H1 (cell line): ENCODE data around the gene EHD2. TPM values are rescaled to one million over a fixed set of nuclear protein-coding genes. Genes with fewer than 3 reads are reported as not detected.
A peak's percentile ranks its signal among the peaks of the same experiment; 100 is the strongest.

ENCODE experiments used
- ASH2L ChIP-seq: fragments of 200-600, 300-600 bp; sonication (generic); IDR thresholded peaks from one replicate; pipeline ENCODE4 v1.7.1; 2017; ENCODE audit warnings: low read length
- CHD2 ChIP-seq: IDR thresholded peaks from 2 replicates; pipeline ENCODE4 v1.6.1; 2012; ENCODE audit warnings: low read length, improper control_type of control experiment
- KDM4A ChIP-seq: IDR thresholded peaks from one replicate; pipeline ENCODE4 v1.7.1; 2012; ENCODE audit warnings: low read depth, mild to moderate bottlenecking, moderate library complexity, low read length, inconsistent platforms; ENCODE audit not compliant: severe bottlenecking
- NANOG ChIP-seq: IDR thresholded peaks from 2 replicates; pipeline ENCODE4 v1.6.1; 2011; ENCODE audit warnings: low read length, low read depth, mild to moderate bottlenecking, inconsistent platforms; ENCODE audit not compliant: insufficient read depth, poor library complexity, severe bottlenecking
- NRF1 ChIP-seq: IDR thresholded peaks from 2 replicates; pipeline ENCODE4 v1.6.1; 2011; ENCODE audit warnings: mild to moderate bottlenecking, low read depth, low read length, improper control_type of control experiment
- PHF8 ChIP-seq: fragments of 200-600 bp; sonication (generic); conservative IDR thresholded peaks from 2 replicates; pipeline ENCODE4 v1.7.1; 2012; ENCODE audit warnings: low read depth, mild to moderate bottlenecking, inconsistent platforms, low read length, moderate library complexity
- POU5F1 ChIP-seq: IDR thresholded peaks from 2 replicates; pipeline ENCODE4 v1.6.1; 2011; ENCODE audit warnings: low read depth, mild to moderate bottlenecking, low read length, moderate library complexity
- RBBP5 ChIP-seq: IDR thresholded peaks from 2 replicates; pipeline ENCODE4 v1.7.1; 2012; ENCODE audit warnings: low read depth, mild to moderate bottlenecking, inconsistent platforms, low read length, moderate library complexity, borderline replicate concordance
- SP1 ChIP-seq: IDR thresholded peaks from 2 replicates; pipeline ENCODE4 v1.6.1; 2011; ENCODE audit warnings: low read depth, low read length
- polyA plus RNA-seq, 7 experiments: library from polyadenylated mRNA; depleted of rRNA in 3 of 7; stranded (reverse) in 5 of 7; unstranded in 2 of 7; fragments of >200 nt in 5 of 7; fragments of 200-250 nt in 2 of 7; gene quantifications; 1 replicate in 5 of 7; 2 replicates in 1 of 7; 4 replicates in 1 of 7; pipeline versions ENCODE4 v1.2.1 to v1.2.3, GENCODE V29; 2011 to 2013; ENCODE audit warnings: missing spikeins in 2 of 7, mixed read lengths in 2 of 7
- total RNA-seq: library from RNA; stranded (reverse); fragmentation: NEBNext Ultra II Directional; extraction: Animal tissue kit (Norgen Biotek cat#: 25700); gene quantifications from 2 replicates; pipeline ENCODE4 v1.2.1, GENCODE V29; 2021
- TF ChIP-seq, protein P1 (sequence below): IDR thresholded peaks from 2 replicates; pipeline ENCODE4 v1.6.1; 2011; ENCODE audit warnings: low read length, improper control_type of control experiment

EHD2 gene
- total and polyA plus RNA-seq, 2 of the 8 experiments (the other 6 are each of a cell fraction or from before 2014, with no cell fraction given), result 4.5 to 14.3 TPM

DNA sequence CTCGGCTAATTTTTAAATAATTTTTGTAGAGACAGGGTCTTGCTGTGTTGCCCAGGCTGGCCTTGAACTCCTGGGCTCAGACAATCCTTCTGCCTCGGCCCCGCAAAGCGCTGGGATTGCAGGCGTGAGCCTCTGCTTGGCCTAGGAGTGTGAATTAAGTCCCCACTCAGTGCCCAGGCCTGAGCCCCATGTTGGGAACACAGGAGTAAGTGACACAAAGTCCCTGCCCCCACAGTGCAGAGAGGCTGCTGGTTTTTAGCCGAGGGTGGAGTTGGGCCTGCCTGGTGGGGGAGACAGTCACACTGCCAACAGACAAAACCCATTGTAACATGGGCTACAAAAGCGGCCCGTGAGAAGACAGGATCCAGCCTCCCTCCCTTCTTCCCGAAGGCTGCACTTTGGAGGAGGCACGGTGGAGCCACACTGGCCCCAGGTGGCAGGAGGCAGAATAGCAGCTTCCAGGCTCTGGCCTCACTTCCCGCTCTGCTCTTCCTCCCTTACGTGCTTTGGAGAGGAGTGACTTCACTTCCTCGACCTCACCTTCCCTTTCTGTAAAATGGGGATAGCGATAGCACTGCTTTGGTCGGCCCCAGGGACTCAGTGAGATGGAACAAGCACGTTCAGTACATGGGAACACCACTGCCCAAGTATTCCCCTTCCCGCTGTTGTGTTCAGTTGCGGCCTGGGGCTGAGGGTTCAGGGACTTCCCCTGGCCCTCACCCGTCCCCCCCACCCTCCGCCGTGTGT, 15.2 kb upstream of the EHD2 start (continued):
- TF ChIP-seq, protein P1, sequence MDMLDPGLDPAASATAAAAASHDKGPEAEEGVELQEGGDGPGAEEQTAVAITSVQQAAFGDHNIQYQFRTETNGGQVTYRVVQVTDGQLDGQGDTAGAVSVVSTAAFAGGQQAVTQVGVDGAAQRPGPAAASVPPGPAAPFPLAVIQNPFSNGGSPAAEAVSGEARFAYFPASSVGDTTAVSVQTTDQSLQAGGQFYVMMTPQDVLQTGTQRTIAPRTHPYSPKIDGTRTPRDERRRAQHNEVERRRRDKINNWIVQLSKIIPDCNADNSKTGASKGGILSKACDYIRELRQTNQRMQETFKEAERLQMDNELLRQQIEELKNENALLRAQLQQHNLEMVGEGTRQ, result no peak
- no peak for TF ChIP-seq NRF1
- TF ChIP-seq KDM4A, result no peak
- peak; percentile 23 for TF ChIP-seq ASH2L
- peak; percentile 20 for TF ChIP-seq NANOG
- no peak for TF ChIP-seq POU5F1
- no peak for TF ChIP-seq RBBP5
- TF ChIP-seq PHF8, result no peak
- TF ChIP-seq SP1, result 0 out of 2 replicates have a peak, but pooled peaks have one; percentile 40
- TF ChIP-seq CHD2, result 0 out of 2 replicates have a peak, but pooled peaks have one; percentile 10
